ENCODE data around the gene LTA.

LTA gene

DNA sequence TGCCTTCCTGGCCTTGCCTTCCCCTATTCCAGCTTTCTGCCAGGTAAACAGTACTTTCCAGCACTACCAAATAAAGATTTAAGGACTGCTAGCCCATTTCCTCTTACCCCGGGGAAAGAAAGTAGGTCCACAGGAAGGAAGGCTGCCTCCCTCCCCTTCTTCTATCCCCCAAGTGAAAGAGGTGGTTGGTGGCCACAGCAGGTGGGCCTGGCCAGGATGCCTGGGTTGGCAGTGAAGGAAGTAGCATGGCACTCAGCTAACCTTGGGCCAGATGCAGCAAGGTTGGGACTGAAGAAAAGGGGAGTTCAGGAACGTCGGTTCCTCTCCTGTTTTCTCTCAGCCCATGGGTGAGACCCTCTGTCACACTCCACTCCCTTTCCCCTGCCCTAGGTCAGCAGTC, 15.8 kb upstream of the LTA start:
- H3K27ac ChIP-seq (ENCODE audit: insufficient read depth, low read length, poor library complexity, severe bottlenecking) = peak overlapping the region; percentile 44
- H3K4me3 ChIP-seq (ENCODE audit: insufficient read depth, low read depth, low read length, poor library complexity, severe bottlenecking) = no peak overlapping the region
- no peak for DNase-seq
- H3K36me3 ChIP-seq (ENCODE audit: control insufficient read depth, insufficient read depth, low read length) = no peaks in the 10 kb centered on the region
- no peaks in the 10 kb centered on the region for H3K27me3 ChIP-seq (replicated peaks; ENCODE audit: control insufficient read depth, insufficient read depth, low read length, poor library complexity, severe bottlenecking)
- H3K4me1 ChIP-seq (ENCODE audit: control insufficient read depth, insufficient read depth, low read length, poor library complexity, severe bottlenecking) = peaks cover 49% of the 10 kb centered on the region
- no peaks in the 10 kb centered on the region for H3K9me3 ChIP-seq (ENCODE audit: control insufficient read depth, low read length)

DNA sequence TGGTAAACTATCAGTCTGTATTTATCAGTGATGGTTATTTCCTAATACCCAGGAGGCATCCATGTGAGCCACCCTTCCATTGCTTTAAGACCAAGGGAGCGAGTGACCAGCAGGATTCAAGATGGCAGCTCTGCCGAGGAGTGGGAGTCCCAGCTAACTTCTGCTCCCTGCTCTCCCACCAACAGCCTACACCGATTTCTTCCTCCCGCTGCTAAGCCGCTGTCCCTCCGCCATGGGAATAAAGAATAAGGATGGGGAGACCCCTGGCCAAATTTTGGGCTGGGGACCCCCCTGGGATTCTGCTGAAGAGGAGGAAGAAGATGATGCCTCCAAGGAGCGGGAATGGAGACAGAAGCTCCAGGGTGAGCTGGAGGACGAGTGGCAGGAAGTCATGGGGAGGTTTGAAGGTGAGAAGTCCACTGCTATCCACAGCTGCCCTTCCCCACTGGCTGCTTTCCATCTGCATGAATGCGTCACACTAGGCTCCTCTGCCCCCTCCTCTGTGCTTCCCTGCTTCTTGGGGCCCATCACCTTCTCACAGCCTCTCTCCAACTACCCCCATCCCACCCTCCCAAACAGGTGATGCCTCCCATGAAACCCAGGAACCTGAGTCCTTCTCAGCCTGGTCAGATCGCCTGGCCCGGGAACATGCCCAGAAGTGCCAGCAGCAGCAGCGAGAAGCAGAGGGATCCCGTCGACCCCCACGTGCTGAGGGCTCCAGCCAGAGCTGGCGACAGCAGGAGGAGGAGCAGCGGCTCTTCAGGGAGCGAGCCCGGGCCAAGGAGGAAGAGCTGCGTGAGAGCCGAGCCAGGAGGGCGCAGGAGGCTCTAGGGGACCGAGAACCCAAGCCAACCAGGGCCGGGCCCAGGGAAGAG, 14.4 kb upstream of the LTA start:
- no peak for DNase-seq
- no peaks in the 10 kb centered on the region for H3K27me3 ChIP-seq (replicated peaks; ENCODE audit: control insufficient read depth, insufficient read depth, low read length, poor library complexity, severe bottlenecking)
- peak overlapping the region; percentile 77 for H3K27ac ChIP-seq (ENCODE audit: insufficient read depth, low read length, poor library complexity, severe bottlenecking)
- H3K9me3 ChIP-seq (ENCODE audit: control insufficient read depth, low read length) = no peaks in the 10 kb centered on the region
- H3K36me3 ChIP-seq (ENCODE audit: control insufficient read depth, insufficient read depth, low read length) = no peaks in the 10 kb centered on the region
- H3K4me3 ChIP-seq (ENCODE audit: insufficient read depth, low read depth, low read length, poor library complexity, severe bottlenecking) = no peak overlapping the region
- H3K4me1 ChIP-seq (ENCODE audit: control insufficient read depth, insufficient read depth, low read length, poor library complexity, severe bottlenecking) = peaks cover 53% of the 10 kb centered on the region

DNA sequence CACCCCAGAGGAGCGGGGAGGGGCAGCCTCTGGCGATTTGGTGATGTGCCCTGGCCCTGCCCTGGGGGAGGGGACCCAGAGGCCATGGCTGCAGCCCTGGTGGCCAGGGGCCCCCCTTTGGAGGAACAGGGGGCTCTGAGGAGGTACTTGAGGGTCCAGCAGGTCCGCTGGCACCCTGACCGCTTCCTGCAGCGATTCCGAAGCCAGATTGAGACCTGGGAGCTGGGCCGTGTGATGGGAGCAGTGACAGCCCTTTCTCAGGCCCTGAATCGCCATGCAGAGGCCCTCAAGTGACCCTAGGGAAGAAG, 13.8 kb upstream of the LTA start:
- peak overlapping the region; percentile 77 for H3K27ac ChIP-seq (ENCODE audit: insufficient read depth, low read length, poor library complexity, severe bottlenecking)
- no peaks in the 10 kb centered on the region for H3K9me3 ChIP-seq (ENCODE audit: control insufficient read depth, low read length)
- H3K36me3 ChIP-seq (ENCODE audit: control insufficient read depth, insufficient read depth, low read length) = no peaks in the 10 kb centered on the region
- no peaks in the 10 kb centered on the region for H3K27me3 ChIP-seq (replicated peaks; ENCODE audit: control insufficient read depth, insufficient read depth, low read length, poor library complexity, severe bottlenecking)
- H3K4me3 ChIP-seq (ENCODE audit: insufficient read depth, low read depth, low read length, poor library complexity, severe bottlenecking) = peak overlapping the region; percentile 38
- no peak for DNase-seq
- H3K4me1 ChIP-seq (ENCODE audit: control insufficient read depth, insufficient read depth, low read length, poor library complexity, severe bottlenecking) = peaks cover 53% of the 10 kb centered on the region

DNA sequence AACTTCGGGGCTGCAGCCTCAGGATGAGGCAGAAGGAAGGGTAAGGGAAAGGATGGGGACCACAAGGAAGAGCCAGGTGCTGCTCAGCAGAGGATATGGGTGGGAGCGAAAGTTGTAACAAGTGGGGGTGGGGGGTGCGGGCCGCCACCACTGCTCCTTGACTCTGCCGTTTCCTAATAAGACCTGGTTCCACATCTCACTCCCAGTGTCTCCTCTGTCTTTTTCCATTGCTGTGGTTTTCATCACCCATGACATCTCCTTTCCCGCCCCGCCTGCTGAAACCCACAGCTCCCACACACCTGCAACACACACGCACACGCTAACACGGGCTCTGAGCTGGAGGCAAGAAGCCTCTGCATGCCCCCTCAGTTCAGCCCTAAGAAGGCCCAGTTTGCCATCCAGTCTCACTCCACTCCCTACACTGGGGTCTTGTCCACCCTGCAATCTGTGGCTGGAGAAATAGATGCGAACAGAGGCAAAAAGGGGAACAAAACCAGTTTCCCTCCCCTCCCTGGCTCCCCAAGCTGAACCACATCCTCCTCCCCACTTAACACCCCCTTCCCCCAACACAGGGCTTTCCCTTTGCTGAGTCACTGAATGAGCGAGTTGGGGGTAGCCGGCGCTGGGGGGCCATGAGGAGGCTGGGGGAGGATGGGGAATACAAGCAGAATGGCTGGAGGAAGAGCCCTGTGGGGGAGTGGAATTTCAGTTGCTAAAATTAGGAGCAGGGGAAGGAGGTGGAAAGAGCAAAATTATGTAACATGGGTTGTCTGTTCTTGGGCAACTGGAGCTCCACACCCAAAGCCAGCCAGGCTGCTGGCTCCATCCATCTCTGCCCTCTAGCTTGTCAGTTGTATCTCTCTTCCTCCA, 13.2 kb upstream of the LTA start:
- DNase-seq = peak in 2 of 3 donors; percentile 64
- Histone ChIP-seq H3K4me1 (ENCODE audit: control insufficient read depth, insufficient read depth, low read length, poor library complexity, severe bottlenecking) (peaks cover 53% of the 10 kb centered on the region), H3K27ac (ENCODE audit: insufficient read depth, low read length, poor library complexity, severe bottlenecking) (peak overlapping the region; percentile 77), H3K36me3 (ENCODE audit: control insufficient read depth, insufficient read depth, low read length) (no peaks in the 10 kb centered on the region), H3K9me3 (ENCODE audit: control insufficient read depth, low read length) (no peaks in the 10 kb centered on the region), H3K4me3 (ENCODE audit: insufficient read depth, low read depth, low read length, poor library complexity, severe bottlenecking) (peak overlapping the region; percentile 38), H3K27me3 (replicated peaks; ENCODE audit: control insufficient read depth, insufficient read depth, low read length, poor library complexity, severe bottlenecking) (no peaks in the 10 kb centered on the region)

DNA sequence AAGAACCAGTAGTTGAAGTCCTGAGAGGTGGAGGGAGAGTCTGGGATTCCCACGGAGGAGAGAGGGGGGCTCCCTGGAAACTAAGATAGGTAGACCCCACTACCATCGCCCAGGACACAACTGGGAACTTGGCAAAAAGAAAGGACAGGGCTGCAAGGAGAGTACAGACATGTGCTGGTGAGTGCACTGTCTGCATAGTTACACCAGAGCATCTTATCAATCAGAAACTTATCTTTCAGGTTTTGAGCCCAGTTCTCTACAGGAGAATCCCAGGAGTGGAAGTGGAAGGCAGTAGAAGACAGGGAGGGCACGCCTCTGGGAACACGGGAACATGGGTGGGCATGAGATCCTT, 12.5 kb upstream of the LTA start:
- H3K9me3 ChIP-seq (ENCODE audit: control insufficient read depth, low read length) = no peaks in the 10 kb centered on the region
- no peak for DNase-seq
- no peaks in the 10 kb centered on the region for H3K36me3 ChIP-seq (ENCODE audit: control insufficient read depth, insufficient read depth, low read length)
- peak overlapping the region; percentile 77 for H3K27ac ChIP-seq (ENCODE audit: insufficient read depth, low read length, poor library complexity, severe bottlenecking)
- H3K4me1 ChIP-seq (ENCODE audit: control insufficient read depth, insufficient read depth, low read length, poor library complexity, severe bottlenecking) = peaks cover 53% of the 10 kb centered on the region
- H3K4me3 ChIP-seq (ENCODE audit: insufficient read depth, low read depth, low read length, poor library complexity, severe bottlenecking) = peak overlapping the region; percentile 38
- no peaks in the 10 kb centered on the region for H3K27me3 ChIP-seq (replicated peaks; ENCODE audit: control insufficient read depth, insufficient read depth, low read length, poor library complexity, severe bottlenecking)

GRCh38 chr6:31559958-31560696, 12.0 kb upstream of the LTA start:
- Histone ChIP-seq H3K4me3 (ENCODE audit: insufficient read depth, low read depth, low read length, poor library complexity, severe bottlenecking) (peak overlapping the region; percentile 38), H3K36me3 (ENCODE audit: control insufficient read depth, insufficient read depth, low read length) (no peaks in the 10 kb centered on the region), H3K4me1 (ENCODE audit: control insufficient read depth, insufficient read depth, low read length, poor library complexity, severe bottlenecking) (peaks cover 53% of the 10 kb centered on the region), H3K9me3 (ENCODE audit: control insufficient read depth, low read length) (no peaks in the 10 kb centered on the region), H3K27me3 (replicated peaks; ENCODE audit: control insufficient read depth, insufficient read depth, low read length, poor library complexity, severe bottlenecking) (no peaks in the 10 kb centered on the region), H3K27ac (ENCODE audit: insufficient read depth, low read length, poor library complexity, severe bottlenecking) (peak overlapping the region; percentile 77)
- DNase-seq = peak in 1 of 3 donors; percentile 37

DNA sequence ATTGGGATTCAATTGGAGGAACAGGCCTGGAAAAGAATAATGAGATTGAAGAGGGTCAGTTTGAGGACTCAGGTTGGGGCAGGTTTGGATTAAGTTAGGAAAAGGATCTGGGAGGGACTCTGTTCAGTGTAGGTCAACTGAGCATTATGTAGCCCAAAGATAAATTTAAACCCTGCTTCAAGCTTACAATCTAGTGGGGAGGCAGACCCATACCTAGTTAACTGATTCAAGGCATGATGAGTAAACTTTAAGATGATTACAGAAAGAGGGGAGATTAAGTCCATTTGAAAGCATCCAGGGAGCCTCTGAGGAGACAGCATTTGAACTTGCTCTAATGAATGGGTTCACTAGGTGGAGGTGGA, 11.4 kb upstream of the LTA start:
- H3K36me3 ChIP-seq (ENCODE audit: control insufficient read depth, insufficient read depth, low read length) = no peaks in the 10 kb centered on the region
- peak overlapping the region; percentile 77 for H3K27ac ChIP-seq (ENCODE audit: insufficient read depth, low read length, poor library complexity, severe bottlenecking)
- peaks cover 53% of the 10 kb centered on the region for H3K4me1 ChIP-seq (ENCODE audit: control insufficient read depth, insufficient read depth, low read length, poor library complexity, severe bottlenecking)
- DNase-seq = no peak
- peak overlapping the region; percentile 38 for H3K4me3 ChIP-seq (ENCODE audit: insufficient read depth, low read depth, low read length, poor library complexity, severe bottlenecking)
- no peaks in the 10 kb centered on the region for H3K27me3 ChIP-seq (replicated peaks; ENCODE audit: control insufficient read depth, insufficient read depth, low read length, poor library complexity, severe bottlenecking)
- H3K9me3 ChIP-seq (ENCODE audit: control insufficient read depth, low read length) = no peaks in the 10 kb centered on the region

DNA sequence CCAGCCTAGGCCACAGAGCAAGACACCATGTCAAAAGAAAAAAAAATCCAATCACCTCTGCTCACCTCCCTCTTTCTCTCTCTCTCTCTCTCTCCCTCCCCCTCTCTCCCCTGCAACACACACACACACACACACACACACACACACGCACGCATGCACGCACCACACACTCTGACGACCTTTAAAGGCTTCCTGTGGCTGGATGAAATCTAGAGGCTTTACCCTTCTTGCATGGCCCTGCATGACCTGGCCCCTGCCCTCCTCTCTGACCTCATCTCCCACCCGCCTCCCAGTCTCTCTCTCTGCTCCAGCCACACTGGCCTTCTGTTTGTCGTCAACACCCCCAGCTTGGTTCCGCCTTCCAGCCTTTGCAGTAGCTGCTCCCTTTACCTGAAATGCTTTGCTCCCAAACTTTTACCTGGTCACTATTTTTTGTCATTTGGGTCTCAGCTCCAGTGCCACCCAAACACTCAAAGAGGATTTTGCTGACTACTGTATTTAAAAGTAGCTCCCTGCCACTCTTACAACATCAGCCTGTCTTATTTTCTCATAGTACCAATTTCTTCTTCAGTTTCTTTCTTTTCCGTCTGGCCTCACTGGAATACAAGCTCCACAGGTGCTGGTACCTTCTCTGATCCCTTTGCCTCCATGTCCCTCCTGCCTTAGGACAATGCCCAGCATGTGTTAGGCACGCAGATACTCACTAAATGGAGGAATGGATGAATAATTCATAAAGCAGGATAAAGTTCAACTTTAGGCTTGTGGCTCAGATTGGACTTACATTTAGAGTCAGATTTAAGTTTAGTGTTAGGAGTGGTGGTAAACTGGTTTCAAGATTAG, 4.3 kb upstream of the LTA start:
- DNase-seq = no peak
- Histone ChIP-seq H3K27ac (ENCODE audit: insufficient read depth, low read length, poor library complexity, severe bottlenecking) (peak overlapping the region; percentile 86), H3K36me3 (ENCODE audit: control insufficient read depth, insufficient read depth, low read length) (no peaks in the 10 kb centered on the region), H3K4me1 (ENCODE audit: control insufficient read depth, insufficient read depth, low read length, poor library complexity, severe bottlenecking) (peaks cover 56% of the 10 kb centered on the region), H3K9me3 (ENCODE audit: control insufficient read depth, low read length) (no peaks in the 10 kb centered on the region), H3K27me3 (replicated peaks; ENCODE audit: control insufficient read depth, insufficient read depth, low read length, poor library complexity, severe bottlenecking) (no peaks in the 10 kb centered on the region), H3K4me3 (ENCODE audit: insufficient read depth, low read depth, low read length, poor library complexity, severe bottlenecking) (peak overlapping the region; percentile 30)

DNA sequence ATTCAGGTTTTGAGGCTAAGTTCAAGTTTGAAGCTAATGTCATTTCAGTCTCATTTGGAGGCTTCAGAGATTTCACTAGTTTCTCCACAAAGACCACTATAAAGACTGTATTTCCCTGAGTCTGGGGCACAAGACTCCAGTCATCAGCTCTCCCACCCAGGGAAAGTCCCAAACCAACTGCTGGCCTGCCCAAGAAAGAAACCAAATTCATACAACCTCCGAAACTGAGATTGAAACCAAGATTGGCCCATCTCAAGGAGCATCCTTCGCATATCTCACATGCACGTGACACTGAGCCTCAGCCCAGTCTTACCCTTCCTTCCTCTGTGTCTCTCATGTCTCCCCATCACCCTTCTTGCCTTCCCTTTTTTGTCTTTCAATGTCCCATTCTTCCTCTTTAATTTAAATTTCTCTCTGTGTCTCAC, 3.5 kb upstream of the LTA start:
- Histone ChIP-seq H3K36me3 (ENCODE audit: control insufficient read depth, insufficient read depth, low read length) (no peaks in the 10 kb centered on the region), H3K4me1 (ENCODE audit: control insufficient read depth, insufficient read depth, low read length, poor library complexity, severe bottlenecking) (peaks cover 64% of the 10 kb centered on the region), H3K27ac (ENCODE audit: insufficient read depth, low read length, poor library complexity, severe bottlenecking) (peak overlapping the region; percentile 86), H3K9me3 (ENCODE audit: control insufficient read depth, low read length) (no peaks in the 10 kb centered on the region), H3K4me3 (ENCODE audit: insufficient read depth, low read depth, low read length, poor library complexity, severe bottlenecking) (peak overlapping the region; percentile 30), H3K27me3 (replicated peaks; ENCODE audit: control insufficient read depth, insufficient read depth, low read length, poor library complexity, severe bottlenecking) (no peaks in the 10 kb centered on the region)
- DNase-seq = peak; percentile 71 to 77 (median 72)

All from effector memory CD4-positive, alpha-beta T cell (primary cell).